Activated CD4-positive, alpha-beta T cell treated with anti-CD3 and anti-CD28 coated beads, Interleukin-2, Interleukin-4, amounts not matched to agents 100 ng/mL and 50 ng/mL, durations not matched to agents 16 hours and 8 hours (primary cell): ENCODE data around the gene MAP3K13.
"Not testable (repeated sequence)": the region's sequence is repeated elsewhere in the genome, so short reads cannot be mapped to it uniquely, and the experiment has no call there.

Experiments
- DNase-seq: peaks from one replicate; pipeline ENCODE4 v3.0.0-alpha.2; 2020; ENCODE audit warnings: low spot score

The MAP3K13 gene

GRCh38 chr3:185399737-185400667 is 37.1 kb downstream of the MAP3K13 start:
- DNase-seq, result no peak

GRCh38 chr3:185400866-185401265 is 37.9 kb downstream of the MAP3K13 start:
- DNase-seq, result no peak

GRCh38 chr3:185401319-185401955 is 38.5 kb downstream of the MAP3K13 start:
- DNase-seq, result no peak

GRCh38 chr3:185402561-185402960 is 39.6 kb downstream of the MAP3K13 start:
- DNase-seq, result no peak

GRCh38 chr3:185403002-185403401 is 40.1 kb downstream of the MAP3K13 start:
- DNase-seq, result no peak

- DNase-seq, result no peak
These were observed 42.3 kb downstream of the MAP3K13 start for GRCh38 chr3:185405243-185405642.

GRCh38 chr3:185405664-185406063 is 42.7 kb downstream of the MAP3K13 start:
- DNase-seq, result no peak

- DNase-seq, result no peak
These were observed 43.2 kb downstream of the MAP3K13 start for GRCh38 chr3:185406121-185406620.

- no peak for DNase-seq
These were observed 47.0 kb downstream of the MAP3K13 start for GRCh38 chr3:185409957-185410356.

- DNase-seq, result no peak
These were observed 48.2 kb downstream of the MAP3K13 start for GRCh38 chr3:185411133-185411532.

GRCh38 chr3:185416513-185416912 is 53.6 kb downstream of the MAP3K13 start:
- no peak for DNase-seq

GRCh38 chr3:185418561-185418977 is 55.6 kb downstream of the MAP3K13 start:
- DNase-seq, result not testable (repeated sequence)

- no peak for DNase-seq
These were observed 57.8 kb downstream of the MAP3K13 start for GRCh38 chr3:185420762-185421161.

GRCh38 chr3:185421577-185422232 is 58.8 kb downstream of the MAP3K13 start:
- DNase-seq, result no peak

GRCh38 chr3:185422677-185423076 is 59.7 kb downstream of the MAP3K13 start:
- DNase-seq, result no peak

GRCh38 chr3:185423178-185423577 is 60.2 kb downstream of the MAP3K13 start:
- DNase-seq, result no peak

- no peak for DNase-seq
These were observed 61.5 kb downstream of the MAP3K13 start for GRCh38 chr3:185424435-185424834.

- DNase-seq, result no peak
These were observed 67.4 kb downstream of the MAP3K13 start for GRCh38 chr3:185430375-185430774.

GRCh38 chr3:185439745-185440466 is 77.0 kb downstream of the MAP3K13 start:
- no peak for DNase-seq

- no peak for DNase-seq
These were observed 79.1 kb downstream of the MAP3K13 start for GRCh38 chr3:185442031-185442430.

GRCh38 chr3:185444329-185444728 is 81.4 kb downstream of the MAP3K13 start:
- no peak for DNase-seq

GRCh38 chr3:185448107-185448506 is 85.2 kb downstream of the MAP3K13 start:
- no peak for DNase-seq
